HCT116 (cell line): Measurements from ENCODE around the gene ILDR2. TPM values are rescaled to one million over a fixed set of nuclear protein-coding genes. Genes with fewer than 3 reads are reported as not detected.
A peak's percentile ranks its signal among the peaks of the same experiment; 100 is the strongest.

Source experiments
- ATAC-seq: fragments of 200-7000 bp; cut with Tn5 transposase; 2 replicates; pipeline ENCODE4 v1.9.1; 2020; ENCODE audit warnings: mild to moderate bottlenecking, moderate library complexity
- BruUV-seq: library from RNA; stranded (reverse); fragments of 400-500 nt; replicated peaks from 2 replicates; lab custom pipeline; 2021; lab: Mats Ljungman, UMichigan
- CTCF ChIA-PET: fragments of 300-600 bp; sonication (Branson Sonifier 250); formaldehyde crosslinking; loops from one replicate; lab custom pipeline; 2021; ENCODE audit warnings: antibody characterized with exemption; lab: Charles Lee
- POLR2A ChIA-PET: fragments of 300-600, 350-600 bp; sonication (Branson Sonifier 250); formaldehyde crosslinking; loops from one replicate; lab custom pipeline; 2021; ENCODE audit warnings: antibody characterized with exemption; lab: Charles Lee
- RAD21 ChIA-PET, 2 experiments: fragments of 300-600 bp; sonication (Branson Sonifier 250); formaldehyde crosslinking; loops; one replicate each; lab custom pipeline; 2023; ENCODE audit warnings: low total read pairs in 2 of 2; ENCODE audit not compliant: uncharacterized antibody in 2 of 2, unreplicated experiment in 2 of 2, low non-redundant PET in 1 of 2; lab: Charles Lee
- DNase-seq: peaks from one replicate; pipeline ENCODE4 v3.0.0-alpha.2; 2010; ENCODE audit warnings: low read depth, low spot score
- H2AFZ ChIP-seq: fragments of 200-600 bp; shearing (Covaris generic), sonication (generic); 2 replicates; pipeline ENCODE4 v1.6.1; 2017; ENCODE audit warnings: low read depth, mixed run types, mixed read lengths, antibody characterized with exemption, low read length; ENCODE audit not compliant: poor library complexity, severe bottlenecking
- H3K27ac ChIP-seq: 2 replicates; pipeline ENCODE4 v1.5.1; 2012; ENCODE audit warnings: low read depth, low read length
- H3K27me3 ChIP-seq: fragments of 200-600 bp; sonication (generic); 2 replicates; pipeline ENCODE4 v1.6.1; 2016; ENCODE audit warnings: mixed run types, low read length, mixed read lengths; ENCODE audit not compliant: insufficient read depth
- H3K36me3 ChIP-seq, 2 experiments: fragments of 200-500 bp in 1 of 2; fragments of 200-600 bp in 1 of 2; sonication (Bioruptor generic) in 1 of 2; sonication (generic) in 1 of 2; 2 replicates each; pipeline versions ENCODE4 v1.5.1 to v1.6.1; 2014 to 2016; ENCODE audit warnings: low read length in 2 of 2, inconsistent platforms in 1 of 2, mixed read lengths in 1 of 2, mixed run types in 1 of 2; ENCODE audit not compliant: insufficient read depth in 2 of 2, control insufficient read depth in 1 of 2
- H3K4me1 ChIP-seq, 2 experiments: fragments of 200-600 bp in 1 of 2; sonication (generic) in 1 of 2; 2 replicates each; pipeline versions ENCODE4 v1.5.1 to v1.6.1; 2012 to 2017; ENCODE audit warnings: low read length in 2 of 2, inconsistent platforms in 1 of 2, mild to moderate bottlenecking in 1 of 2, mixed read lengths in 1 of 2, mixed run types in 1 of 2, moderate library complexity in 1 of 2; ENCODE audit not compliant: insufficient read depth in 2 of 2, control insufficient read depth in 1 of 2
- H3K4me2 ChIP-seq: fragments of 200-600 bp; sonication (generic); 2 replicates; pipeline ENCODE4 v1.6.1; 2017; ENCODE audit warnings: mixed run types, low read length, mixed read lengths
- H3K4me3 ChIP-seq, 2 experiments: fragments of 200-600 bp in 1 of 2; sonication (generic) in 1 of 2; replicated peaks in 1 of 2; 2 replicates each; pipeline ENCODE4 v1.5.1; 2011 to 2016; ENCODE audit warnings: low read length in 2 of 2, control low read depth in 1 of 2, low read depth in 1 of 2, mild to moderate bottlenecking in 1 of 2, mixed read lengths in 1 of 2, mixed run types in 1 of 2
- H3K79me2 ChIP-seq: fragments of 200-600 bp; sonication (generic); 2 replicates; pipeline ENCODE4 v1.6.1; 2017; ENCODE audit warnings: mild to moderate bottlenecking, mixed run types, low read length, moderate library complexity, mixed read lengths; ENCODE audit not compliant: insufficient read depth
- H3K9ac ChIP-seq: fragments of 200-600 bp; sonication (generic); 2 replicates; pipeline ENCODE4 v1.6.1; 2016; ENCODE audit warnings: low read length, mixed read lengths
- H3K9me2 ChIP-seq: fragments of 200-600 bp; sonication (generic), shearing (Covaris generic); 2 replicates; pipeline ENCODE4 v1.6.1; 2017; ENCODE audit warnings: mixed run types, mild to moderate bottlenecking, moderate library complexity; ENCODE audit not compliant: insufficient read depth
- H3K9me3 ChIP-seq, 2 experiments: fragments of 200-500 bp in 1 of 2; fragments of 200-600 bp in 1 of 2; sonication (Bioruptor generic) in 1 of 2; sonication (generic) in 1 of 2; 2 replicates each; pipeline ENCODE4 v1.6.1; 2014 to 2017; ENCODE audit warnings: low read length in 2 of 2, mixed read lengths in 2 of 2, inconsistent platforms in 1 of 2, low read depth in 1 of 2, mild to moderate bottlenecking in 1 of 2, mixed run types in 1 of 2, moderate library complexity in 1 of 2; ENCODE audit not compliant: control insufficient read depth in 1 of 2, insufficient read depth in 1 of 2
- H4K20me1 ChIP-seq: fragments of 200-600 bp; sonication (generic), shearing (Covaris generic); 2 replicates; pipeline ENCODE4 v1.6.1; 2017; ENCODE audit warnings: mixed run types, mild to moderate bottlenecking, moderate library complexity; ENCODE audit not compliant: insufficient read depth
- CBX3 ChIP-seq: IDR thresholded peaks from 2 replicates; pipeline ENCODE4 v1.6.1; 2012; ENCODE audit warnings: low read depth
- CEBPB ChIP-seq: IDR thresholded peaks from 2 replicates; pipeline ENCODE4 v1.6.1; 2012; ENCODE audit warnings: low read depth
- ELF1 ChIP-seq: IDR thresholded peaks from 2 replicates; pipeline ENCODE4 v1.6.1; 2012; ENCODE audit warnings: low read depth, borderline replicate concordance
- EZH2phosphoT487 ChIP-seq: fragments of 200-600 bp; IDR thresholded peaks from 2 replicates; pipeline ENCODE4 v1.6.1; 2018; ENCODE audit warnings: antibody characterized with exemption, borderline replicate concordance
- FOSL1 ChIP-seq: IDR thresholded peaks from 2 replicates; pipeline ENCODE4 v1.6.1; 2012; ENCODE audit warnings: low read depth
- JUND ChIP-seq: IDR thresholded peaks from 2 replicates; pipeline ENCODE4 v1.6.1; 2012
- MAX ChIP-seq: IDR thresholded peaks from 2 replicates; pipeline ENCODE4 v1.6.1; 2012
- POLR2A ChIP-seq: IDR thresholded peaks from 2 replicates; pipeline ENCODE4 v1.7.0; 2011; ENCODE audit warnings: borderline replicate concordance; ENCODE audit not compliant: insufficient read depth, insufficient read length; ENCODE audit errors: extremely low read depth
- RAD21 ChIP-seq: IDR thresholded peaks from 2 replicates; pipeline ENCODE4 v1.6.1; 2012; ENCODE audit warnings: low read depth, mild to moderate bottlenecking
- REST ChIP-seq: IDR thresholded peaks from 2 replicates; pipeline ENCODE4 v1.6.1; 2012; ENCODE audit warnings: low read depth
- SRF ChIP-seq: IDR thresholded peaks from 2 replicates; pipeline ENCODE4 v1.6.1; 2012; ENCODE audit warnings: low read depth
- TCF7L2 ChIP-seq: IDR thresholded peaks from 2 replicates; pipeline ENCODE4 v1.7.0; 2011; ENCODE audit warnings: borderline replicate concordance, inconsistent platforms; ENCODE audit not compliant: insufficient read depth, insufficient read length; ENCODE audit errors: extremely low read depth
- YY1 ChIP-seq: IDR thresholded peaks from 2 replicates; pipeline ENCODE4 v1.6.1; 2011; ENCODE audit warnings: low read length, low read depth, moderate library complexity, mild to moderate bottlenecking; ENCODE audit not compliant: insufficient replicate concordance; ENCODE audit errors: extremely low read depth
- ZNF274 ChIP-seq: fragments of 200-500 bp; sonication (Bioruptor generic); IDR thresholded peaks from 2 replicates; pipeline ENCODE4 v1.6.1; 2014; ENCODE audit warnings: mild to moderate bottlenecking, low read depth, low read length, inconsistent platforms
- intact Hi-C: fragments of 100-400 bp; cut with micrococcal nuclease; formaldehyde crosslinking; loops from 2 replicates; pipeline ENCODE4 v1.10.0; 2022
- total RNA-seq: library from RNA; stranded (reverse); gene quantifications from one replicate; pipeline ENCODE4 v1.2.1, GENCODE V29; 2021; ENCODE audit not compliant: unreplicated experiment

Gene ILDR2
- total RNA-seq, 1 experiment from 2014 or later: 2.4 TPM

DNA sequence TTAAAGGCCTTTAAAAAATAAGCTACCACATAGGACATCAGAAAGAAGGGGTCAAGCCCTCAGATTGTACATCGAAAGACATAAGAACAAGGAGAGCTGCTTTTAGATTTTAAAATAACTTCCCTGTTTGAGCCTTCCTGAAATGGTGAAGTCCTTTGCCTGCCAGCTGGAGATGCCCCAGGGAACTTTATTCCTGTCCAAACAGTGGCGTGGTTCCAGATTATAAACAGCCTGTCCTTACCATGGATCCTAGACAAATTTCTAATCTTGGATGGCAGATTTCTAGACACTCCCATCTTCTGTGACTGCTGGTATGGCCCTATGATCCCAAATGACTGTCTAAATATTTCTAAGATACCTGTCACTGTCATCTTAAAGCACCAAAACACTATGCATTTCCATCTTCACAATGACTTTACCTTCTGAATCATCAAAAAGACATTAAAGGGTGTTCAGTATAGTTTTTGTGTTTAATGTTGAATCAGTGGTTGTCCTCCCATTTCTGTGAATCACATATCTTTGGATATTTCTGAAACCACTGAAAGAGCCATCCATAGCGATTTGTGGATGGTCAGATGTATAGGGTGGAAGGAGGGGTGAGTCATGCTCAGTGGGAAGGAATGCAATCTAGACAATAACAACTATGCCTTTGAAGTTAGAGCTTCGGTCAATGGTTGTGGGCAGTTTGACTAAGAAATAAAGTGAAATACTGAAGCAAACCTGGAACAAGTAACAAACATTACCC, 23.2 kb downstream of the ILDR2 start:
- Histone ChIP-seq H3K9ac (no peak overlapping the region), H2AFZ (peak overlapping the region; percentile 71), H3K79me2 (no peaks in the 10 kb centered on the region), H3K4me3 (no peak overlapping the region), H3K4me1 (peaks cover 7 to 14% of the 10 kb centered on the region in 2 experiments), H4K20me1 (no peaks in the 10 kb centered on the region)
- peak; percentile 21; the same call in 1 of the 2 replicates for TF ChIP-seq FOSL1
- TF ChIP-seq RAD21: no peak
- TF ChIP-seq SRF: no peak
- TF ChIP-seq CEBPB: no peak
- peak; percentile 82 for TF ChIP-seq TCF7L2
- TF ChIP-seq, all 23 proteins: peak for 2
- ChIA-PET POLR2A (no interaction called here), CTCF (no interaction called here), RAD21 (interaction anchor here in 1 of 2 experiments (0.5 kb wide), 1 partner anchor 104 kb away, joined by 4 read pairs; no protein-coding TSS in a partner anchor)
- intact Hi-C loops: no loop called here
- BruUV-seq: no TSS peak
- no peaks in the 10 kb centered on the region for H3K27me3 ChIP-seq
- ATAC-seq (peak; percentile 91), DNase-seq (peak; percentile 28)
- no peaks in the 10 kb centered on the region for H3K36me3 ChIP-seq
- H3K4me2 ChIP-seq: peak overlapping the region; percentile 54
- H3K9me3 ChIP-seq: no peaks in the 10 kb centered on the region
- H3K27ac ChIP-seq: no peak overlapping the region
- H3K9me2 ChIP-seq: no peaks in the 10 kb centered on the region

- ATAC-seq: no peak
- DNase-seq: no peak
- Histone ChIP-seq H3K27ac (no peak overlapping the region), H3K27me3 (no peaks in the 10 kb centered on the region), H3K4me1 (peaks cover 7 to 14% of the 10 kb centered on the region in 2 experiments), H3K9me3 (no peaks in the 10 kb centered on the region), H3K79me2 (no peaks in the 10 kb centered on the region), H2AFZ (no peak overlapping the region), H3K9ac (no peak overlapping the region), H3K9me2 (no peaks in the 10 kb centered on the region), H4K20me1 (no peaks in the 10 kb centered on the region), H3K36me3 (no peaks in the 10 kb centered on the region), H3K4me2 (no peak overlapping the region), H3K4me3 (no peak overlapping the region)
- no TSS peak for BruUV-seq
- CTCF ChIA-PET: no interaction called here
- POLR2A ChIA-PET: no interaction called here
- intact Hi-C loops: no loop called here
- RAD21 ChIA-PET: no interaction called here
- TF ChIP-seq JUND (no peak), CBX3 (no peak), ELF1 (no peak), ZNF274 (no peak), CEBPB (no peak), MAX (no peak), YY1 (no peak), TCF7L2 (no peak), RAD21 (no peak), REST (no peak), POLR2A (no peak), EZH2phosphoT487 (no peak)
Observed at GRCh38 chr1:166951050-166951449, 24.3 kb downstream of the ILDR2 start.
